Right lobe of liver (tissue), 6 donors: ENCODE results near the gene PRDM16. TPM values are rescaled to one million over a fixed set of nuclear protein-coding genes. Genes with fewer than 3 reads are reported as not detected.

Experiments
- ATAC-seq, 4 donors: fragments of 200-7000 bp; cut with Tn5 transposase; one replicate each; pipeline ENCODE4 v1.9.1; 2020; ENCODE audit warnings: mild to moderate bottlenecking in 4 of 4, moderate library complexity in 4 of 4
- DNase-seq, 3 donors: peaks; one replicate each; pipeline ENCODE4 v3.0.0-alpha.2; 2020
- H3K27ac ChIP-seq, 3 donors: fragments of 200-600 bp; one replicate each; pipeline ENCODE4 v1.8.0; 2022
- H3K27me3 ChIP-seq, 2 donors: fragments of 200-600 bp; one replicate each; pipeline ENCODE4 v1.8.0; 2022
- H3K36me3 ChIP-seq, 4 donors: fragments of 200-600 bp; sonication (generic) in 1 of 4; one replicate each; pipeline versions ENCODE4 v1.5.1 to v1.8.0; 2017 to 2022; ENCODE audit warnings: control low read depth in 1 of 4
- H3K4me1 ChIP-seq, 4 donors: fragments of 200-600 bp; sonication (generic) in 1 of 4; one replicate each; pipeline versions ENCODE4 v1.5.1 to v1.8.0; 2017 to 2022; ENCODE audit warnings: control low read depth in 1 of 4
- H3K4me3 ChIP-seq, 3 donors: fragments of 200-600 bp; one replicate each; pipeline ENCODE4 v1.8.0; 2022
- H3K9me3 ChIP-seq, 4 donors: fragments of 200-600 bp; sonication (generic) in 1 of 4; one replicate each; pipeline versions ENCODE4 v1.5.1 to v1.8.0; 2017 to 2022; ENCODE audit warnings: control low read depth in 1 of 4
- POLR2A ChIP-seq: fragments of 450-650 bp; IDR thresholded peaks from one replicate; pipeline ENCODE4 v1.6.1; 2017; ENCODE audit warnings: antibody characterized with exemption, mild to moderate bottlenecking
- WGBS: methylation state at CpG from one replicate; pipeline ENCODE4 v1.1.6; 2018; ENCODE audit warnings: low coverage, low lambda C conversion rate; ENCODE audit not compliant: insufficient coverage; ENCODE audit errors: missing lambda C conversion rate; 5-methylcytosine and 5-hydroxymethylcytosine counted together
- intact Hi-C, 2 donors: fragments of 100-400 bp; cut with DNase I; formaldehyde crosslinking; loops; one replicate each; pipeline versions ENCODE4 v1.11.2 to v1.14.1; 2022
- total RNA-seq, 6 experiments: library from RNA; depleted of rRNA in 2 of 6; stranded (reverse); fragments of >200 nt in 2 of 6; fragmentation: NEBNext Ultra II Directional in 3 of 6; extraction: Animal tissue kit (Norgen Biotek cat#: 25700) in 3 of 6; gene quantifications; one replicate each; pipeline versions ENCODE4 v1.1.0 to v1.2.4, GENCODE V29; 2016 to 2023
- TF ChIP-seq, protein P1 (sequence below), 4 donors: fragments of 200-600 bp in 3 of 4; fragments of 450-650 bp in 1 of 4; IDR thresholded peaks; one replicate each; pipeline versions ENCODE4 v1.5.1 to v1.8.0; 2016 to 2022; ENCODE audit warnings: antibody characterized with exemption in 4 of 4, mild to moderate bottlenecking in 2 of 4
- donor health status: DM: no; HTN: yes; CAD: no.
- donor health status: DM: no; HTN: no; CAD: no.
- donor health status: DM: no; HTN: no; CAD: no.
- donor health status: DM: no; HTN: yes; CAD: no.
- donor health status: DM: no; HTN: yes; CAD: no.

The PRDM16 gene
- total RNA-seq, 6 experiments from 2014 or later, result 0.06 to 0.75 (median 0.28) TPM

DNA sequence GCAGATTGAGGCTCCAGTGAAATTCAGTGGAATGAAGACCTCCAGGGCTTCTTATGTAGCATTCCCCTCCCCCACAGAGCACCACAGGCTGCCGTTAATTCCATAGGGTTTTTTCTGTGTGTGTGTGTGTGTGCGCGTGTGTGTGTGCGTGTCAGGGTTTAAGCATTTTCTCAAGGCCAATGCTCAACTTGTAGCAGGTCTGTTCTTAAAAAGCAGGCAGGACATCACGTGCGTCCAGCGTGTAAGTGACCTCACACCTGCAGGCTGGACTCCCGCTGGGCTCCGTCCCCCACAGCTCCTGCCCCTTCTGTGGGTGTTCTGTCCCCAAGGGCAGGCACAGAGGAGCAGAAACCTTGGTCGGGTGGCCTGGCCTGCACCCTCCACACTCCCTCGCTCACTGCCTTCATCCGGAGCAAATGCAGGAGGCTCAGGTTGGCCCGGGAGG lies 5.3 kb downstream of the PRDM16 start:
- TF ChIP-seq, protein P1, sequence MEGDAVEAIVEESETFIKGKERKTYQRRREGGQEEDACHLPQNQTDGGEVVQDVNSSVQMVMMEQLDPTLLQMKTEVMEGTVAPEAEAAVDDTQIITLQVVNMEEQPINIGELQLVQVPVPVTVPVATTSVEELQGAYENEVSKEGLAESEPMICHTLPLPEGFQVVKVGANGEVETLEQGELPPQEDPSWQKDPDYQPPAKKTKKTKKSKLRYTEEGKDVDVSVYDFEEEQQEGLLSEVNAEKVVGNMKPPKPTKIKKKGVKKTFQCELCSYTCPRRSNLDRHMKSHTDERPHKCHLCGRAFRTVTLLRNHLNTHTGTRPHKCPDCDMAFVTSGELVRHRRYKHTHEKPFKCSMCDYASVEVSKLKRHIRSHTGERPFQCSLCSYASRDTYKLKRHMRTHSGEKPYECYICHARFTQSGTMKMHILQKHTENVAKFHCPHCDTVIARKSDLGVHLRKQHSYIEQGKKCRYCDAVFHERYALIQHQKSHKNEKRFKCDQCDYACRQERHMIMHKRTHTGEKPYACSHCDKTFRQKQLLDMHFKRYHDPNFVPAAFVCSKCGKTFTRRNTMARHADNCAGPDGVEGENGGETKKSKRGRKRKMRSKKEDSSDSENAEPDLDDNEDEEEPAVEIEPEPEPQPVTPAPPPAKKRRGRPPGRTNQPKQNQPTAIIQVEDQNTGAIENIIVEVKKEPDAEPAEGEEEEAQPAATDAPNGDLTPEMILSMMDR (IDR thresholded peaks at IDR 0.05), result no peak
- TF ChIP-seq POLR2A, result no peak
- ATAC-seq, result no peak
- H3K36me3 ChIP-seq, result no peaks in the 10 kb centered on the region
- H3K9me3 ChIP-seq, result no peaks in the 10 kb centered on the region
- WGBS, result 74% methylated on average over 3 of the region's 13 CpGs
- H3K27me3 ChIP-seq, result peaks cover 0 to 13% of the 10 kb centered on the region in 2 donors
- H3K4me3 ChIP-seq, result no peak overlapping the region
- no peak for DNase-seq
- intact Hi-C loops, result no loop called here
- H3K4me1 ChIP-seq, result peaks cover 0 to 7% (median 0%) of the 10 kb centered on the region in 4 donors
- H3K27ac ChIP-seq, result no peak overlapping the region

DNA sequence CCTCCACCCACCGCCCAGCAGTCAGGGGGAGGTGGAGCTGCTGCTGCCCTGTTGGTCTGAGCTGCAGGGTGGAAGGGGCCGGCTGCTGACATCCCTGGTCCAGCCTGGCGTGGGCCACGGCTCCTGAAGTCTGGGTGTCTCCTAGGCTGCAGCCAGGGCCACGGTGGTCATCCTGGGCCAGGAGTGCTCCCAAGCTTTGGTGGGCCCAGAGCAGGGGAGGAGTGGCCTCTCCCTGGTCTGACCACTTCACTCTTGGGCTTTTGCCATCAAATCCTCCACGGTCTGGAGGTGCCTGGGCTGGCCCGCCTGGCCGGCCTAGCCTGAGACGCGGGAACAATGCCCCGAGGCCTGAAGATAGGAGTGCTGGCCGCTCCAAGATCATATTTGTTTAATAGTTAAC lies 5.8 kb downstream of the PRDM16 start:
- peaks cover 0 to 13% of the 10 kb centered on the region in 2 donors for H3K27me3 ChIP-seq
- H3K9me3 ChIP-seq, result no peaks in the 10 kb centered on the region
- TF ChIP-seq, protein P1 (IDR thresholded peaks at IDR 0.05), result no peak
- TF ChIP-seq POLR2A, result no peak
- ATAC-seq (no peak), DNase-seq (no peak)
- no peak overlapping the region for H3K27ac ChIP-seq
- H3K4me1 ChIP-seq, result peaks cover 0 to 4% (median 0%) of the 10 kb centered on the region in 4 donors
- H3K4me3 ChIP-seq, result no peak overlapping the region
- intact Hi-C loops, result no loop called here
- no peaks in the 10 kb centered on the region for H3K36me3 ChIP-seq
- WGBS, result 67% methylated on average over 3 of the region's 12 CpGs

DNA sequence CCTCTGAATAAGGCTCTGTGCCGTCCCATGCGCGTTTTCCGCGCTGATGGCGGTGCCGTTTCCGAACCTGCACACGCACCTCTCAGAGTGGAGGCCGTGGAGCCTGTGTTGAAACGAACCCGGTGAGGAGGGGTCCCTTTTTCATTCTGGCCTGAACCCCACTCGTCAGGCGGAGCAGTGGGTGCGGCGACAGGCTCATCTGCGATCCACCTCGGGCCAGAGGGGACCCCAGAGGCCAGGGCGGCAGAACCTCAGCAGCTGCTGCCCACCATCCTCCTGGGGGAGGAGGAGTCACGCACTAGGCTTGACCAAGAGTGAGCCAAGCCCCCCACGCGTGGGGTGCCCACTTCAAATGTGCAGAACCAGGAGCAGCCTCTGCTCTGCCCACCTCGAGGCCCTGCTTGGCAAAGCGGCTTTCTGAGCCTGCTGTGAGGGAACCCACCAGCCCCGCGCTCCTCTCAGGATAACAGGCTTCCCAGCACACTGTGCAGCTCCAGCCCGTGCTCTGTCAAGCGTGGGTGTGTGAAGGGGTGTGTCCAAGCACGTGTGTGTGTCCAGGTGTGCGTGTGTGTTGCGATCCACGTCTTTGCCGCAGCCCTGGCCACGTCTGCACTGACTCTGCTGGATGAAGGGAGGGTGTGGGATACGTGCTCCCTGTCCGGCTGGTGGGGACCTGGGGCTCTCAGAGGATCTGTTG lies 6.8 kb downstream of the PRDM16 start:
- no peaks in the 10 kb centered on the region for H3K36me3 ChIP-seq
- TF ChIP-seq, protein P1 (IDR thresholded peaks at IDR 0.05), result no peak
- TF ChIP-seq POLR2A, result no peak
- DNase-seq (no peak), ATAC-seq (no peak)
- H3K27ac ChIP-seq, result no peak overlapping the region
- 79% methylated on average over 21 of the region's 36 CpGs for WGBS
- H3K9me3 ChIP-seq, result no peaks in the 10 kb centered on the region
- H3K4me1 ChIP-seq, result peaks cover 0 to under 1% (median 0%) of the 10 kb centered on the region in 4 donors
- H3K4me3 ChIP-seq, result no peak overlapping the region
- intact Hi-C loops, result no loop called here
- H3K27me3 ChIP-seq, result peaks cover 0 to 13% of the 10 kb centered on the region in 2 donors

DNA sequence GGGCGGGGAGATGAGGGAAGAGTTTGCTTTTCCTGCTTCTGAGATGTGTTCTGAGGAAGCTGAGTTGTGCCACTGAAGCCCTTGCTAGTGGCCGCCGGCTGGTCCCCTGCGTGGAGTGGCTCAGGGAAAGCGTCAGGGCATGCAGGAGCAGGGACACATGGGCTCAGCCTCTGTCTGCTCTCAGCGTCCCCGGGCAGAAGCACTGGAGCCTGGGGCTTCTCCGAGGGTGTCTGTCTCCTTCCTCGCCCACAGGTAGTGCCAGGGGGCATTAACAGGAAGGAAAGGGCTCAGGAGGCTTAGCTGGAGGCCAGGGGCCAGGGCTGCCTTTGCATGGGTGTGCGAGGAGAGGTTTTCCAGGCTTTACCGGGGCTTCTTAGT lies 7.3 kb downstream of the PRDM16 start:
- ATAC-seq (no peak), DNase-seq (no peak)
- Histone ChIP-seq H3K27ac (no peak overlapping the region), H3K4me1 (no peaks in the 10 kb centered on the region), H3K4me3 (no peak overlapping the region), H3K9me3 (no peaks in the 10 kb centered on the region), H3K36me3 (no peaks in the 10 kb centered on the region), H3K27me3 (peaks cover 0 to 9% of the 10 kb centered on the region in 2 donors)
- TF ChIP-seq, protein P1 (IDR thresholded peaks at IDR 0.05), result no peak
- TF ChIP-seq POLR2A, result no peak
- WGBS, result 60% methylated on average over 3 of the region's 11 CpGs
- intact Hi-C loops, result no loop called here
